Adipocyte (in vitro differentiated cells): ENCODE results near the gene ZNF345.

Source experiments
- DNase-seq: peaks from one replicate; pipeline ENCODE4 v3.0.0-alpha.2; 2015; ENCODE audit warnings: low read depth
- H3K27me3 ChIP-seq: replicated peaks from 2 replicates; pipeline ENCODE4 v1.7.0; 2013; ENCODE audit warnings: mild to moderate bottlenecking, low read length, moderate library complexity; ENCODE audit not compliant: control insufficient read depth, insufficient read depth
- H3K36me3 ChIP-seq: 2 replicates; pipeline ENCODE4 v1.7.0; 2013; ENCODE audit warnings: low read length, mild to moderate bottlenecking, moderate library complexity; ENCODE audit not compliant: control insufficient read depth, insufficient read depth, severe bottlenecking
- H3K4me1 ChIP-seq: 2 replicates; pipeline ENCODE4 v1.7.0; 2013; ENCODE audit warnings: mild to moderate bottlenecking, low read length, moderate library complexity; ENCODE audit not compliant: control insufficient read depth, insufficient read depth
- H3K4me3 ChIP-seq: 2 replicates; pipeline ENCODE4 v1.7.0; 2013; ENCODE audit warnings: mild to moderate bottlenecking, low read length, moderate library complexity
- H3K9ac ChIP-seq: 2 replicates; pipeline ENCODE4 v1.7.0; 2013; ENCODE audit warnings: mild to moderate bottlenecking, low read length, moderate library complexity
- H3K9me3 ChIP-seq: 2 replicates; pipeline ENCODE4 v1.7.0; 2013; ENCODE audit warnings: mild to moderate bottlenecking, low read length, moderate library complexity; ENCODE audit not compliant: control insufficient read depth

The ZNF345 gene

GRCh38 chr19:36850559-36851442, at the start of gene ZNF345:
ZNF345 (plus strand) TSS chr19:36850876; CDS start chr19:36876831, 25,955 bp downstream.
- DNase-seq = peak; percentile 99
- peaks cover 4% of the 10 kb centered on the region for H3K36me3 ChIP-seq
- H3K27me3 ChIP-seq = no peaks in the 10 kb centered on the region
- H3K9me3 ChIP-seq = peaks cover 3% of the 10 kb centered on the region
- peak within 1 kb of the TSS; percentile 93 for H3K9ac ChIP-seq
- H3K4me1 ChIP-seq = peaks cover 9% of the 10 kb centered on the region
- peak within 1 kb of the TSS; percentile 97 for H3K4me3 ChIP-seq

- Histone ChIP-seq H3K4me3 (no peak overlapping the region), H3K27me3 (no peaks in the 10 kb centered on the region), H3K4me1 (no peaks in the 10 kb centered on the region), H3K9ac (no peak overlapping the region), H3K9me3 (peaks cover 76% of the 10 kb centered on the region), H3K36me3 (peaks cover 39% of the 10 kb centered on the region)
- no peak for DNase-seq
Observed at GRCh38 chr19:36805364-36805763, 45.3 kb upstream of the ZNF345 start.

GRCh38 chr19:36807029-36807428, 43.6 kb upstream of the ZNF345 start:
- DNase-seq = no peak

GRCh38 chr19:36819130-36819630, 31.5 kb upstream of the ZNF345 start:
- peaks cover 96% of the 10 kb centered on the region for H3K36me3 ChIP-seq
- no peak for DNase-seq
- no peak overlapping the region for H3K9ac ChIP-seq
- peak overlapping the region; percentile 66 for H3K4me3 ChIP-seq
- peaks cover 99% of the 10 kb centered on the region for H3K9me3 ChIP-seq
- H3K27me3 ChIP-seq = no peaks in the 10 kb centered on the region
- no peaks in the 10 kb centered on the region for H3K4me1 ChIP-seq

More at GRCh38 chr19:36807029-36807428, 43.6 kb upstream of the ZNF345 start:
- Histone ChIP-seq H3K9ac (no peak overlapping the region), H3K9me3 (peaks cover 93% of the 10 kb centered on the region), H3K27me3 (no peaks in the 10 kb centered on the region), H3K36me3 (peaks cover 40% of the 10 kb centered on the region), H3K4me3 (no peak overlapping the region), H3K4me1 (no peaks in the 10 kb centered on the region)

DNA sequence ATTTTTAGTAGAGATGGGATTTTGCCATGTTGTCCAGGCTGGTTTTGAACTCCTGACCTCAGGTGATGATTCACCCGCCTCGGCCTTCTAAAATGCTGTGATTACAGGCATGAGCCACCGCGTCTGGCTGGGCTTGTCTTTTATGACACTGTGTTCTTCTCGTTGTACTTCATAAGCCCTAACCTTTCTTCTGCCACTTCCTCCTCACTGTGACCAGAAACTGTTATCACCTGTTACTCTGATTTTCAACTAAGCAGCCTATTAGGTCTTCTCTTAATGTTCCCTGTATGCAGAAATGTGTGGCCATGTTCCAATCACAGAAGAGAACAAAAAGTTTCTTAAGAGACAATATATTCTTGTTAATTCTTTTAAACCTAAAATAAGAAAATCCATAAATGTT, 28.9 kb upstream of the ZNF345 start:
- DNase-seq = no peak
- Histone ChIP-seq H3K27me3 (no peaks in the 10 kb centered on the region), H3K9me3 (peaks cover 99% of the 10 kb centered on the region), H3K9ac (no peak overlapping the region), H3K36me3 (peaks cover 90% of the 10 kb centered on the region), H3K4me3 (peak overlapping the region; percentile 67), H3K4me1 (no peaks in the 10 kb centered on the region)

GRCh38 chr19:36833430-36833829, 17.2 kb upstream of the ZNF345 start:
- peaks cover 71% of the 10 kb centered on the region for H3K9me3 ChIP-seq
- H3K9ac ChIP-seq = no peak overlapping the region
- no peak overlapping the region for H3K4me3 ChIP-seq
- H3K4me1 ChIP-seq = peaks cover 6% of the 10 kb centered on the region
- H3K36me3 ChIP-seq = peaks cover 60% of the 10 kb centered on the region
- DNase-seq = no peak
- H3K27me3 ChIP-seq = no peaks in the 10 kb centered on the region

GRCh38 chr19:36837176-36837905, 13.3 kb upstream of the ZNF345 start:
- no peaks in the 10 kb centered on the region for H3K27me3 ChIP-seq
- DNase-seq = no peak
- peak overlapping the region; percentile 95 for H3K4me3 ChIP-seq
- peaks cover 33% of the 10 kb centered on the region for H3K9me3 ChIP-seq
- H3K4me1 ChIP-seq = peaks cover 13% of the 10 kb centered on the region
- H3K36me3 ChIP-seq = peaks cover 25% of the 10 kb centered on the region
- H3K9ac ChIP-seq = peak overlapping the region; percentile 95

- Histone ChIP-seq H3K9me3 (peaks cover 25% of the 10 kb centered on the region), H3K36me3 (peaks cover 20% of the 10 kb centered on the region), H3K4me3 (peak within 1 kb of the TSS; percentile 95), H3K27me3 (no peaks in the 10 kb centered on the region), H3K4me1 (peaks cover 13% of the 10 kb centered on the region), H3K9ac (peak within 1 kb of the TSS; percentile 95)
- peak; percentile 94 for DNase-seq
Observed at GRCh38 chr19:36837906-36838783, 12.5 kb upstream of the ZNF345 start, which contains the start of gene ZNF790. ZNF790 (minus strand) TSS chr19:36838387; CDS start chr19:36825619, 12,768 bp downstream.

DNA sequence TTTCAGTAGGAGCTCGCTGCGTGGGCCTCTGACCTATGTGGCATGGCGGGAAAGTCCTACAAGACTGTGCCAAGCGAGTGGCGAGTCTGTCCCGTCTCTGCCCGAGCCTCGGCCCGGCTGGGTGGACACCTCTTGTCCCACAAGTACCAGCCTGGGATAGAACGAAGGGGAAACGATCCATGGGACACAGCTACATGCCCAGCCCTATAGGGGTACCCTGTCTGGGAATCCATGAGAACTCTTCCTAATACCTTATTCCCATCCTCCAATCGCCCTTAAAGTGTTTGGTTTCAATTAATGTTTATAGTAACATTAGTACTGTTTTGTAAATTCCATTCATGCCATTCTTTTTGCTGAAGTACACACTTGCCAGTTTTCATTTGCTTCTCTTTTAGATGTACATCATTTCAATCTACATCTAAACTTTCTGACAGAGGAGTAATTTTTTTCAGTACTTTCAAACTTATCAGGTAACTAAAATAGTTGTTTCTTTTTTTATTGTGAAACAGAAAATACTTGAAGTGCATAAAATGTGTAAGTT, 11.8 kb upstream of the ZNF345 start:
- DNase-seq = no peak
- peaks cover 18% of the 10 kb centered on the region for H3K9me3 ChIP-seq

GRCh38 chr19:36847968-36848367, 2.7 kb upstream of the ZNF345 start:
- Histone ChIP-seq H3K4me3 (no peak overlapping the region), H3K36me3 (peaks cover 5% of the 10 kb centered on the region), H3K9ac (no peak overlapping the region), H3K4me1 (peaks cover 9% of the 10 kb centered on the region), H3K27me3 (no peaks in the 10 kb centered on the region), H3K9me3 (no peaks in the 10 kb centered on the region)
- DNase-seq = no peak

More for the DNA sequence above, 11.8 kb upstream of the ZNF345 start:
- H3K4me1 ChIP-seq = peaks cover 13% of the 10 kb centered on the region
- H3K4me3 ChIP-seq = peak overlapping the region; percentile 95
- no peaks in the 10 kb centered on the region for H3K27me3 ChIP-seq
- peaks cover 16% of the 10 kb centered on the region for H3K36me3 ChIP-seq
- H3K9ac ChIP-seq = peak overlapping the region; percentile 95
